Measurements from ENCODE around the gene RUNDC3A. TPM values are rescaled to one million over a fixed set of nuclear protein-coding genes. Genes with fewer than 3 reads are reported as not detected.

The RUNDC3A gene
- polyA plus RNA-seq, 1 donor (not counting 4 experiments of a cell fraction or from before 2014, with no cell fraction given) = 1.6 TPM

- dilution Hi-C loops (cut with MboI; ENCODE audit: extremely low pct_ligation_motif_present, low sequenced_read_pairs) = no loop called here
- no peak for DNase-seq (ENCODE audit: low read depth, low spot score)
Observed at GRCh38 chr17:44309472-44309871, 1.1 kb downstream of the RUNDC3A start.

GRCh38 chr17:44310188-44310587 is 1.8 kb downstream of the RUNDC3A start:
- TF ChIP-seq CTCF (optimal IDR thresholded peaks at IDR 0.05 in 1 of 3, IDR thresholded peaks at IDR 0.05 in 1 of 3, conservative IDR thresholded peaks at IDR 0.05 in 1 of 3; ENCODE audit: extremely low read depth in 1 of 3, insufficient read depth in 2 of 3, low read length in 3 of 3) (no peak), EZH2 (IDR thresholded peaks at IDR 0.05; ENCODE audit: low read length) (no peak)
- dilution Hi-C loops (cut with MboI; ENCODE audit: extremely low pct_ligation_motif_present, low sequenced_read_pairs) = no loop called here
- H3K27ac ChIP-seq (ENCODE audit: control insufficient read depth, insufficient read depth, low read length) = no peak overlapping the region
- H3K36me3 ChIP-seq (ENCODE audit: control insufficient read depth in 2 of 2, extremely low read depth in 1 of 2, insufficient read depth in 2 of 2, low read length in 2 of 2) = no peaks in the 10 kb centered on the region
- no peak overlapping the region for H3K9ac ChIP-seq (ENCODE audit: control insufficient read depth, extremely low read depth, insufficient read depth, low read length)
- no peaks in the 10 kb centered on the region for H3K9me1 ChIP-seq (ENCODE audit: control insufficient read depth, extremely low read depth, insufficient read depth, low read length)
- H3K9me3 ChIP-seq (ENCODE audit: control insufficient read depth, low read depth, low read length) = no peaks in the 10 kb centered on the region
- H2AFZ ChIP-seq (ENCODE audit: control insufficient read depth, low read length) = no peak overlapping the region
- DNase-seq (ENCODE audit: low read depth, low spot score) (no peak), FAIRE-seq (no peak)
- H3K4me3 ChIP-seq (ENCODE audit: control insufficient read depth in 2 of 3, extremely low read depth in 1 of 3, insufficient read depth in 2 of 3, low read depth in 1 of 3, low read length in 3 of 3) = no peak overlapping the region
- no peaks in the 10 kb centered on the region for H4K20me1 ChIP-seq (ENCODE audit: control insufficient read depth, extremely low read depth, insufficient read depth, low read length)
- H3K79me2 ChIP-seq (ENCODE audit: control insufficient read depth, insufficient read depth, low read length) = no peaks in the 10 kb centered on the region
- H3K27me3 ChIP-seq (ENCODE audit: control insufficient read depth, extremely low read depth, insufficient read depth, low read length) = peaks cover 19% of the 10 kb centered on the region
- H3K4me2 ChIP-seq (ENCODE audit: control insufficient read depth, extremely low read depth, insufficient read depth, low read depth, low read length) = no peak overlapping the region
- peaks cover 12% of the 10 kb centered on the region for H3K4me1 ChIP-seq (ENCODE audit: control insufficient read depth, extremely low read depth, insufficient read depth, low read length)

More at GRCh38 chr17:44309472-44309871, 1.1 kb downstream of the RUNDC3A start:
- TF ChIP-seq CTCF (optimal IDR thresholded peaks at IDR 0.05 in 1 of 3, IDR thresholded peaks at IDR 0.05 in 1 of 3, conservative IDR thresholded peaks at IDR 0.05 in 1 of 3; ENCODE audit: extremely low read depth in 1 of 3, insufficient read depth in 2 of 3, low read length in 3 of 3) = peak in 1 of 3 experiments; percentile 31
- TF ChIP-seq EZH2 (IDR thresholded peaks at IDR 0.05; ENCODE audit: low read length) = no peak
- H3K4me1 ChIP-seq (ENCODE audit: control insufficient read depth, extremely low read depth, insufficient read depth, low read length) = peaks cover 12% of the 10 kb centered on the region
- no peaks in the 10 kb centered on the region for H3K9me1 ChIP-seq (ENCODE audit: control insufficient read depth, extremely low read depth, insufficient read depth, low read length)
- H3K9ac ChIP-seq (ENCODE audit: control insufficient read depth, extremely low read depth, insufficient read depth, low read length) = no peak overlapping the region
- H4K20me1 ChIP-seq (ENCODE audit: control insufficient read depth, extremely low read depth, insufficient read depth, low read length) = no peaks in the 10 kb centered on the region
- FAIRE-seq = no peak
- no peaks in the 10 kb centered on the region for H3K36me3 ChIP-seq (ENCODE audit: control insufficient read depth in 2 of 2, extremely low read depth in 1 of 2, insufficient read depth in 2 of 2, low read length in 2 of 2)
- no peak overlapping the region for H2AFZ ChIP-seq (ENCODE audit: control insufficient read depth, low read length)
- peak overlapping the region; percentile 52 for H3K4me2 ChIP-seq (ENCODE audit: control insufficient read depth, extremely low read depth, insufficient read depth, low read depth, low read length)
- H3K27me3 ChIP-seq (ENCODE audit: control insufficient read depth, extremely low read depth, insufficient read depth, low read length) = peaks cover 13% of the 10 kb centered on the region
- H3K4me3 ChIP-seq (ENCODE audit: control insufficient read depth in 2 of 3, extremely low read depth in 1 of 3, insufficient read depth in 2 of 3, low read depth in 1 of 3, low read length in 3 of 3) = no peak overlapping the region
- H3K27ac ChIP-seq (ENCODE audit: control insufficient read depth, insufficient read depth, low read length) = no peak overlapping the region
- H3K9me3 ChIP-seq (ENCODE audit: control insufficient read depth, low read depth, low read length) = no peaks in the 10 kb centered on the region
- H3K79me2 ChIP-seq (ENCODE audit: control insufficient read depth, insufficient read depth, low read length) = no peaks in the 10 kb centered on the region
